Measurements from ENCODE around the gene RASSF4. TPM values are rescaled to one million over a fixed set of nuclear protein-coding genes. Genes with fewer than 3 reads are reported as not detected.

The RASSF4 gene
- total RNA-seq, 1 experiment from 2014 or later, result 11.5 TPM

- no peak overlapping the region for H3T11ph ChIP-seq (ENCODE audit: low read length)
- H2AFZ ChIP-seq (ENCODE audit: low read length), result no peak overlapping the region
- H4K8ac ChIP-seq (replicated peaks; ENCODE audit: insufficient read length, low read depth, low read length), result no peak overlapping the region
- no peak overlapping the region for H4K5ac ChIP-seq (ENCODE audit: insufficient read length, low read depth, low read length)
- H2BK120ac ChIP-seq (ENCODE audit: low read depth, low read length, poor library complexity, severe bottlenecking), result no peak overlapping the region
- H3K4me1 ChIP-seq (ENCODE audit: insufficient read depth, low read length), result no peaks in the 10 kb centered on the region; the same call in 1 of the 2 replicates
- peaks cover 7% of the 10 kb centered on the region for H3K27me3 Mint-ChIP-seq (ENCODE audit: low read depth)
- H3K79me2 ChIP-seq (ENCODE audit: insufficient read depth, low read length), result no peaks in the 10 kb centered on the region; the same call in 1 of the 2 replicates
- H2BK15ac ChIP-seq (ENCODE audit: low read depth, low read length), result no peak overlapping the region
- no peak overlapping the region for H2BK12ac ChIP-seq (ENCODE audit: insufficient read length, low read depth, low read length)
- no CpG with 5 or more reads among the region's 3 CpGs for WGBS (ENCODE audit: extremely low coverage, insufficient read length, low lambda C conversion rate)
- no peak overlapping the region for H3K18ac ChIP-seq (ENCODE audit: insufficient read length, low read depth, low read length)
- no peak overlapping the region for H3K56ac ChIP-seq (ENCODE audit: insufficient read length, low read depth, low read length)
- peaks cover 5% of the 10 kb centered on the region for H3K23me2 ChIP-seq (ENCODE audit: insufficient read length, low read depth, low read length, poor library complexity, severe bottlenecking)
- H4K20me1 ChIP-seq (ENCODE audit: control insufficient read depth, insufficient read depth, insufficient read length), result no peaks in the 10 kb centered on the region
- no peak overlapping the region for H2BK20ac ChIP-seq (ENCODE audit: low read depth, low read length, poor library complexity, severe bottlenecking)
- H3K4me3 Mint-ChIP-seq, result no peak overlapping the region
- H3K27me3 ChIP-seq (ENCODE audit: insufficient read depth, low read length), result no peaks in the 10 kb centered on the region
- H2AK5ac ChIP-seq (ENCODE audit: insufficient read length, low read length), result no peak overlapping the region
- H3K23ac ChIP-seq (ENCODE audit: insufficient read length, low read depth, low read length), result no peak overlapping the region
- peaks cover 28 to 42% (median 29%) of the 10 kb centered on the region in 3 experiments for H3K36me3 Mint-ChIP-seq (ENCODE audit: insufficient read depth in 1 of 3, low read depth in 3 of 3)
- TF ChIP-seq, protein P1, sequence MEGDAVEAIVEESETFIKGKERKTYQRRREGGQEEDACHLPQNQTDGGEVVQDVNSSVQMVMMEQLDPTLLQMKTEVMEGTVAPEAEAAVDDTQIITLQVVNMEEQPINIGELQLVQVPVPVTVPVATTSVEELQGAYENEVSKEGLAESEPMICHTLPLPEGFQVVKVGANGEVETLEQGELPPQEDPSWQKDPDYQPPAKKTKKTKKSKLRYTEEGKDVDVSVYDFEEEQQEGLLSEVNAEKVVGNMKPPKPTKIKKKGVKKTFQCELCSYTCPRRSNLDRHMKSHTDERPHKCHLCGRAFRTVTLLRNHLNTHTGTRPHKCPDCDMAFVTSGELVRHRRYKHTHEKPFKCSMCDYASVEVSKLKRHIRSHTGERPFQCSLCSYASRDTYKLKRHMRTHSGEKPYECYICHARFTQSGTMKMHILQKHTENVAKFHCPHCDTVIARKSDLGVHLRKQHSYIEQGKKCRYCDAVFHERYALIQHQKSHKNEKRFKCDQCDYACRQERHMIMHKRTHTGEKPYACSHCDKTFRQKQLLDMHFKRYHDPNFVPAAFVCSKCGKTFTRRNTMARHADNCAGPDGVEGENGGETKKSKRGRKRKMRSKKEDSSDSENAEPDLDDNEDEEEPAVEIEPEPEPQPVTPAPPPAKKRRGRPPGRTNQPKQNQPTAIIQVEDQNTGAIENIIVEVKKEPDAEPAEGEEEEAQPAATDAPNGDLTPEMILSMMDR (conservative IDR thresholded peaks at IDR 0.05), result no peak
- H3K9ac ChIP-seq (ENCODE audit: extremely low read depth, insufficient read length, low read length), result no peak overlapping the region
- no peaks in the 10 kb centered on the region for H3K9me3 ChIP-seq (ENCODE audit: control insufficient read depth, low read depth, low read length)
- H3K79me1 ChIP-seq (ENCODE audit: insufficient read depth, low read depth, low read length, poor library complexity, severe bottlenecking), result peaks cover 2% of the 10 kb centered on the region
- H3K9me3 Mint-ChIP-seq, result peaks cover 12 to 27% of the 10 kb centered on the region in 2 experiments; a peak in 4 of 5 replicates
- no peak overlapping the region for H3K4me2 ChIP-seq (ENCODE audit: insufficient read depth, insufficient read length, low read length)
- H3K27ac Mint-ChIP-seq, result no peak overlapping the region
- no peak overlapping the region for H3K14ac ChIP-seq (ENCODE audit: insufficient read depth, low read length)
- no peak for DNase-seq
- H2BK5ac ChIP-seq (ENCODE audit: insufficient read length, low read length), result no peak overlapping the region
- H3K4ac ChIP-seq (ENCODE audit: low read depth, low read length), result no peak overlapping the region
- no peak overlapping the region for H4K91ac ChIP-seq (ENCODE audit: insufficient read length, low read depth, low read length)
- peaks cover 17 to 20% of the 10 kb centered on the region in 2 experiments for H3K4me1 Mint-ChIP-seq
- H3K27ac ChIP-seq (ENCODE audit: insufficient read length, low read depth, low read length), result no peak overlapping the region
Observed at GRCh38 chr10:45004661-45005060, 45.1 kb downstream of the RASSF4 start.
